ENCODE measurements around the gene NCF4. TPM values are rescaled to one million over a fixed set of nuclear protein-coding genes. Genes with fewer than 3 reads are reported as not detected.

NCF4 gene
- total and polyA plus RNA-seq, 12 donors, result 1.1 to 18.9 (median 3.6) TPM

DNA sequence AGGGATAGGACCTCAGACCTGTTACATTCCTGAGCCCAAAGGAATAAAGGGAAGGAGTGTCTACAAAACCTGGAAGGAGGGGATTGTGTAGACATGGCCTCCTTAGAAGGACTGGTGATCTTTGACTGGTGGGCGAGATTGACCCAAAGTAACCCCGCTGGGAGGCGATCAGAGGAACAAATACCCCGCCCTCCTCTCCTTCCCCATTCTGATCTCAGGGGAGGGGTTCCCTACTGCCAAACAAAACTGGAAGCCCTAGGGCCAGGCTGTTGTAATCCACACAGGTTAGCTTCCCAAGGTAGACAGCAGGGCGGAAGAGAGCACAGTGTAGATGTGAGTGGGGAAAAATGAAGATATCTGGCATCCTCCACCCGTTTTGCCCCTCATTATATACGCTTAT lies 24.7 kb downstream of the NCF4 start:
- peaks cover 0 to 20% (median 0%) of the 10 kb centered on the region in 9 donors for H3K4me1 ChIP-seq
- peak in 1 of 8 donors; percentile 22 for ATAC-seq
- no peaks in the 10 kb centered on the region for H3K36me3 ChIP-seq
- intact Hi-C loops (cut with DNase I), result no loop called here
- TF ChIP-seq, protein P1, sequence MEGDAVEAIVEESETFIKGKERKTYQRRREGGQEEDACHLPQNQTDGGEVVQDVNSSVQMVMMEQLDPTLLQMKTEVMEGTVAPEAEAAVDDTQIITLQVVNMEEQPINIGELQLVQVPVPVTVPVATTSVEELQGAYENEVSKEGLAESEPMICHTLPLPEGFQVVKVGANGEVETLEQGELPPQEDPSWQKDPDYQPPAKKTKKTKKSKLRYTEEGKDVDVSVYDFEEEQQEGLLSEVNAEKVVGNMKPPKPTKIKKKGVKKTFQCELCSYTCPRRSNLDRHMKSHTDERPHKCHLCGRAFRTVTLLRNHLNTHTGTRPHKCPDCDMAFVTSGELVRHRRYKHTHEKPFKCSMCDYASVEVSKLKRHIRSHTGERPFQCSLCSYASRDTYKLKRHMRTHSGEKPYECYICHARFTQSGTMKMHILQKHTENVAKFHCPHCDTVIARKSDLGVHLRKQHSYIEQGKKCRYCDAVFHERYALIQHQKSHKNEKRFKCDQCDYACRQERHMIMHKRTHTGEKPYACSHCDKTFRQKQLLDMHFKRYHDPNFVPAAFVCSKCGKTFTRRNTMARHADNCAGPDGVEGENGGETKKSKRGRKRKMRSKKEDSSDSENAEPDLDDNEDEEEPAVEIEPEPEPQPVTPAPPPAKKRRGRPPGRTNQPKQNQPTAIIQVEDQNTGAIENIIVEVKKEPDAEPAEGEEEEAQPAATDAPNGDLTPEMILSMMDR (IDR thresholded peaks at IDR 0.05), result no peak
- H3K9me3 ChIP-seq, result peaks cover 0 to 34% (median 15%) of the 10 kb centered on the region in 11 donors
- H3K4me3 ChIP-seq, result no peak overlapping the region
- DNase-seq, result no peak
- WGBS, 2 donors, result 73 to 78% methylated on average over 7 of the region's 7 CpGs
- peak overlapping the region in 1 of 10 donors; percentile 41 for H3K27ac ChIP-seq
- peaks cover 0 to 17% (median 0%) of the 10 kb centered on the region in 7 donors for H3K27me3 ChIP-seq

DNA sequence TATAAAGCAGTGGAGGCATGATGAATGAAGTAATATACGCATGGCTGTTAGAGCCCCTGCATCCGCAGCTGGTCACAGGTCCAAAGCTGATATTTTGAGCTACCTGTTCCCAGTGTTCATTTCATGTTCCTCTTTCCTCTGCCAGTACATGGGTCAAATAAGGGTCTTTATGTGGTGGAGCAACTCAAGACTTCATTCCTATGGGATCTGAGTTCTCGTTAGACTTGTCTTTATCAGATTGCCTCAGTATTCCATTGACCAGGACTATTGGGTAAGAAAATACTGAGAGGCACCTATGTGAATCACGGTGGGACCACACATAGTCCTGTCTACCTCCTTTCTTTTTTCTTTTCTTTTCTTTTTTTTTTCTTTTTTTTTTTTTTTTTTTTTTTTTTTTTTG lies 25.2 kb downstream of the NCF4 start:
- Histone ChIP-seq H3K27me3 (peaks cover 0 to 17% (median 0%) of the 10 kb centered on the region in 7 donors), H3K4me3 (no peak overlapping the region), H3K9me3 (peaks cover 0 to 29% (median 13%) of the 10 kb centered on the region in 11 donors), H3K27ac (no peak overlapping the region), H3K36me3 (no peaks in the 10 kb centered on the region), H3K4me1 (peaks cover 0 to 20% (median 0%) of the 10 kb centered on the region in 9 donors)
- WGBS, 2 donors, result 88 to 93% methylated on average over 4 of the region's 4 CpGs
- TF ChIP-seq, protein P1 (IDR thresholded peaks at IDR 0.05), result no peak
- DNase-seq, result no peak
- intact Hi-C loops (cut with DNase I), result no loop called here
- no peak for ATAC-seq

DNA sequence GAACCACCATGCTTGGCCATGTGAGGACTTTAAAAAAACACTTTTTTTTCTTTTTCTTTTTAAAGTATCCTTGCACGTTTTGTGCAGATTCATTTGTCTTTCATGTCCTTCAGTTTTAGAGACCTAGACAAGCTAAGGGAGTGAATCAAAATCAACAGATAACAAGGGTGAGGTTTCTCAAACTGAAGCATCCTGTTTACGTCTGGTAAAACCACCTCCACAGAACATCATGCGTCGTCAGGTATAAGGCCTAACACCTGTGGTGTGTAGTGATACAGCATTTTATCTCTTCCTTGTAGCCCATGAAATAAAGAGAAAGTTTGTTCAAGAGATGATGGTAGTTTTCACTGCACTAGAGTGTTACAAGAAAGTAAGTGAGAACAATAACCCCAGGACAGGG lies 26.4 kb downstream of the NCF4 start:
- intact Hi-C loops (cut with DNase I), result no loop called here
- TF ChIP-seq, protein P1 (IDR thresholded peaks at IDR 0.05), result no peak
- no peak overlapping the region for H3K4me3 ChIP-seq
- ATAC-seq, result no peak
- WGBS, 2 donors, result 70 to 76% methylated on average over 4 of the region's 4 CpGs
- peaks cover 0 to 24% (median 0%) of the 10 kb centered on the region in 9 donors for H3K4me1 ChIP-seq
- H3K27me3 ChIP-seq, result peaks cover 0 to 17% (median 0%) of the 10 kb centered on the region in 7 donors
- H3K36me3 ChIP-seq, result no peaks in the 10 kb centered on the region
- peaks cover 0 to 17% (median 2%) of the 10 kb centered on the region in 11 donors for H3K9me3 ChIP-seq
- H3K27ac ChIP-seq, result peak overlapping the region in 1 of 10 donors; percentile 34
- DNase-seq, result no peak

DNA sequence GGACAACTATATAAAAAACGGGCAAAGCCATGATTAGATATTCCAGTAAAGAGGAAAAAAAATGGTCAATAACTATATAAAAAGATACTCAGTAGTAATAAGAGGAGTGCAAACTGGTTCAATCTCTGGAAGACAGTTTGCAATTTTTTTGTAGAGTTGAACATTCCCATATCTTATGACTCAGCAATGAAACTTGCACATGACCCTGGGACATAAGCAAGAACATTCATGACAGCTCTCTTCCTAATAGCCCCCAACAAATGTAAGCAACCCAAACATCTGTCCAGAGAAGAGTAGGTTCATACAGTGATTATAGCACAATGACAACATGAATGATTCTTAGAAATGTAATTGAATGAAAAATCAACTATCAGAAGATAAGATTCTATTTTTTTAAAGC lies 30.8 kb downstream of the NCF4 start:
- WGBS, 2 donors, result 72 to 78% methylated on average over 1 of the region's 1 CpG
- DNase-seq (no peak), ATAC-seq (no peak)

More for the DNA sequence above, 30.8 kb downstream of the NCF4 start:
- Histone ChIP-seq H3K4me1 (peaks cover 0 to 12% (median 0%) of the 10 kb centered on the region in 9 donors), H3K27me3 (peaks cover 0 to 4% (median 0%) of the 10 kb centered on the region in 7 donors), H3K9me3 (peaks cover 0 to 19% (median 0%) of the 10 kb centered on the region in 11 donors), H3K27ac (no peak overlapping the region), H3K4me3 (no peak overlapping the region), H3K36me3 (no peaks in the 10 kb centered on the region)
- TF ChIP-seq, protein P1 (IDR thresholded peaks at IDR 0.05), result no peak
- intact Hi-C loops (cut with DNase I), result no loop called here

Measured in heart right ventricle (tissue), 16 donors.